GM23338 (cell line): ENCODE measurements around the gene SNCB. TPM values are rescaled to one million over a fixed set of nuclear protein-coding genes. Genes with fewer than 3 reads are reported as not detected.

ENCODE experiments used
- ATAC-seq: fragments of 200-7000 bp; cut with Tn5 transposase; 3 replicates; pipeline ENCODE4 v1.9.1; 2020
- DNase-seq: peaks from one replicate; pipeline ENCODE4 v3.0.0-alpha.2; 2015; ENCODE audit warnings: low spot score
- H2AFZ ChIP-seq: fragments of 200-600 bp; sonication (generic); 2 replicates; pipeline ENCODE4 v1.8.0; 2016; ENCODE audit warnings: antibody characterized with exemption, mild to moderate bottlenecking, moderate library complexity
- H3F3A ChIP-seq: fragments of 200-600 bp; sonication (generic); replicated peaks from 2 replicates; pipeline ENCODE4 v1.8.0; 2017; ENCODE audit warnings: antibody characterized with exemption, mixed run types, low read depth
- H3K27ac ChIP-seq: fragments of 200-600 bp; sonication (generic); 2 replicates; pipeline ENCODE4 v1.6.1; 2016; ENCODE audit warnings: low read depth
- H3K27me3 ChIP-seq: fragments of 200-600 bp; sonication (generic); 2 replicates; pipeline ENCODE4 v1.8.0; 2016; ENCODE audit warnings: mild to moderate bottlenecking, mixed run types, moderate library complexity; ENCODE audit not compliant: insufficient read depth
- H3K36me3 ChIP-seq: fragments of 200-600 bp; sonication (generic); 2 replicates; pipeline ENCODE4 v1.8.0; 2016; ENCODE audit warnings: mild to moderate bottlenecking; ENCODE audit not compliant: insufficient read depth
- H3K4me1 ChIP-seq: fragments of 200-600 bp; sonication (generic); 2 replicates; pipeline ENCODE4 v1.8.0; 2016; ENCODE audit warnings: mild to moderate bottlenecking, moderate library complexity; ENCODE audit not compliant: insufficient read depth
- H3K4me2 ChIP-seq: fragments of 200-600 bp; sonication (generic); 2 replicates; pipeline ENCODE4 v1.7.1; 2017; ENCODE audit warnings: mixed run types
- H3K4me3 ChIP-seq: fragments of 200-600 bp; sonication (generic); 2 replicates; pipeline ENCODE4 v1.6.1; 2016; ENCODE audit warnings: mixed run types
- H3K79me2 ChIP-seq: fragments of 200-600 bp; sonication (generic); replicated peaks from 2 replicates; pipeline ENCODE4 v1.8.0; 2017; ENCODE audit warnings: mild to moderate bottlenecking; ENCODE audit not compliant: insufficient read depth
- H3K9me2 ChIP-seq: fragments of 200-600 bp; sonication (generic); 2 replicates; pipeline ENCODE4 v1.8.0; 2017; ENCODE audit not compliant: insufficient read depth
- H4K20me1 ChIP-seq: fragments of 200-600 bp; sonication (generic); replicated peaks from 2 replicates; pipeline ENCODE4 v1.8.0; 2017; ENCODE audit warnings: mild to moderate bottlenecking; ENCODE audit not compliant: insufficient read depth
- H3K27ac Mint-ChIP-seq: 2 replicates; pipeline ENCODE4 v1.8.0; 2020; ENCODE audit warnings: inconsistent platforms, mild to moderate bottlenecking, moderate library complexity, mixed read lengths
- H3K27me3 Mint-ChIP-seq: 3 replicates; pipeline ENCODE4 v1.8.0; 2022; ENCODE audit warnings: low read depth, mild to moderate bottlenecking, moderate library complexity, mixed read lengths, inconsistent platforms; ENCODE audit not compliant: insufficient read depth, poor library complexity
- H3K36me3 Mint-ChIP-seq: 3 replicates; pipeline ENCODE4 v1.8.0; 2021; ENCODE audit warnings: low read depth, mild to moderate bottlenecking, inconsistent platforms, moderate library complexity, mixed read lengths
- H3K4me1 Mint-ChIP-seq: 3 replicates; pipeline ENCODE4 v1.8.0; 2020; ENCODE audit warnings: mild to moderate bottlenecking, inconsistent platforms, mixed read lengths
- H3K4me3 Mint-ChIP-seq: 3 replicates; pipeline ENCODE4 v1.8.0; 2021; ENCODE audit warnings: moderate library complexity, mild to moderate bottlenecking, inconsistent platforms, mixed read lengths
- H3K9me3 Mint-ChIP-seq: 3 replicates; pipeline ENCODE4 v1.8.0; 2020; ENCODE audit warnings: moderate library complexity, mild to moderate bottlenecking, inconsistent platforms, mixed read lengths
- CREB1 ChIP-seq: fragments of 250-450 bp; sonication (Bioruptor Pico); IDR thresholded peaks from 2 replicates; pipeline ENCODE4 v1.5.0; 2020; ENCODE audit warnings: low read depth, mild to moderate bottlenecking, moderate library complexity
- EZH2 ChIP-seq: fragments of 200-600 bp; sonication (generic); IDR thresholded peaks from one replicate; pipeline ENCODE4 v1.8.0; 2017; ENCODE audit warnings: antibody characterized with exemption, mild to moderate bottlenecking, low read depth; ENCODE audit not compliant: unreplicated experiment
- EZH2phosphoT487 ChIP-seq: fragments of 200-600 bp; sonication (generic); IDR thresholded peaks from one replicate; pipeline ENCODE4 v1.8.1; 2018; ENCODE audit warnings: antibody characterized with exemption; ENCODE audit not compliant: unreplicated experiment
- JUNB ChIP-seq: IDR thresholded peaks from one replicate; pipeline ENCODE4 v1.6.1; 2016; ENCODE audit warnings: antibody characterized with exemption; ENCODE audit not compliant: unreplicated experiment
- STAT1 ChIP-seq: IDR thresholded peaks from one replicate; pipeline ENCODE4 v1.6.1; 2016; ENCODE audit warnings: antibody characterized with exemption; ENCODE audit not compliant: unreplicated experiment
- ZNF114 ChIP-seq: fragments of 250-450 bp; sonication (Bioruptor Pico); IDR thresholded peaks from 2 replicates; pipeline ENCODE4 v1.5.0; 2020; ENCODE audit warnings: mild to moderate bottlenecking, moderate library complexity
- ZNF331 ChIP-seq: fragments of 250-450 bp; sonication (Bioruptor Pico); IDR thresholded peaks from 2 replicates; pipeline ENCODE4 v1.5.0; 2020; ENCODE audit warnings: low read depth, mild to moderate bottlenecking, moderate library complexity
- polyA plus RNA-seq: library from polyadenylated mRNA; unstranded; fragments of >200 nt; fragmentation: Nextera tagmentation; extraction: Ambion mirVana; gene quantifications from 2 replicates; pipeline ENCODE4 v1.2.1, GENCODE V29; 2016
- total RNA-seq: library from RNA; depleted of rRNA; stranded (reverse); fragments of >200 nt; shearing (Covaris generic); gene quantifications from 2 replicates; pipeline ENCODE4 v1.2.3, GENCODE V29; 2014
- TF ChIP-seq, protein P1 (sequence below): fragments of 250-450 bp; sonication (Bioruptor Pico); IDR thresholded peaks from 2 replicates; pipeline ENCODE4 v1.5.0; 2020; ENCODE audit warnings: mild to moderate bottlenecking, moderate library complexity
- TF ChIP-seq, protein P2 (sequence below), 2 experiments: fragments of 200-600 bp in 1 of 2; sonication (generic) in 1 of 2; conservative IDR thresholded peaks; 2 replicates each; pipeline versions ENCODE4 v1.5.1 to v1.6.1; 2016 to 2017; ENCODE audit warnings: antibody characterized with exemption in 2 of 2, low read depth in 2 of 2, mild to moderate bottlenecking in 2 of 2, moderate library complexity in 1 of 2

The SNCB gene
- total and polyA plus RNA-seq, 2 experiments from 2014 or later = 3.6 to 13.5 TPM

DNA sequence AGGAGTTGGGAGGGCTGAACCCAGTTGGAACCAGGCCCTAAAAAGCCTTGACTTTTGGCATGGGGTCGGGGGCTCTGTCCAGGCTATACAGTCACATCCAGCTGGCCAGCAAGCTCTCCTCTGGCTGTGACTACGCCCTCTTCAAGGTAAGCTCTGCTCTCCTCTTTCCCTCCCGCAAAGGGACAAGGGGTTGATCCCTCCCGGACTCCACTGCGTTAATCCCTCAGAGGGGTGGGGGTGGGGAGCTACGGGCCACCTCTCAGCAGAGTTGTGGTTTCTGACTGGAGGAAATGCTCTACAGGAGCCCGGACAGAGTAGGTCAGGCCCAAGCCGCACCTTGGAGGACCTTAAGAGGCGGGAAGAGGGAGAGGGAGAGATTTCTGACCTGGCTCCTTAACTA, 14.0 kb upstream of the SNCB start:
- no peak for TF ChIP-seq ZNF331 (CRISPR knock-in tag)
- no peak for TF ChIP-seq ZNF114 (CRISPR knock-in tag)
- TF ChIP-seq, protein P1, sequence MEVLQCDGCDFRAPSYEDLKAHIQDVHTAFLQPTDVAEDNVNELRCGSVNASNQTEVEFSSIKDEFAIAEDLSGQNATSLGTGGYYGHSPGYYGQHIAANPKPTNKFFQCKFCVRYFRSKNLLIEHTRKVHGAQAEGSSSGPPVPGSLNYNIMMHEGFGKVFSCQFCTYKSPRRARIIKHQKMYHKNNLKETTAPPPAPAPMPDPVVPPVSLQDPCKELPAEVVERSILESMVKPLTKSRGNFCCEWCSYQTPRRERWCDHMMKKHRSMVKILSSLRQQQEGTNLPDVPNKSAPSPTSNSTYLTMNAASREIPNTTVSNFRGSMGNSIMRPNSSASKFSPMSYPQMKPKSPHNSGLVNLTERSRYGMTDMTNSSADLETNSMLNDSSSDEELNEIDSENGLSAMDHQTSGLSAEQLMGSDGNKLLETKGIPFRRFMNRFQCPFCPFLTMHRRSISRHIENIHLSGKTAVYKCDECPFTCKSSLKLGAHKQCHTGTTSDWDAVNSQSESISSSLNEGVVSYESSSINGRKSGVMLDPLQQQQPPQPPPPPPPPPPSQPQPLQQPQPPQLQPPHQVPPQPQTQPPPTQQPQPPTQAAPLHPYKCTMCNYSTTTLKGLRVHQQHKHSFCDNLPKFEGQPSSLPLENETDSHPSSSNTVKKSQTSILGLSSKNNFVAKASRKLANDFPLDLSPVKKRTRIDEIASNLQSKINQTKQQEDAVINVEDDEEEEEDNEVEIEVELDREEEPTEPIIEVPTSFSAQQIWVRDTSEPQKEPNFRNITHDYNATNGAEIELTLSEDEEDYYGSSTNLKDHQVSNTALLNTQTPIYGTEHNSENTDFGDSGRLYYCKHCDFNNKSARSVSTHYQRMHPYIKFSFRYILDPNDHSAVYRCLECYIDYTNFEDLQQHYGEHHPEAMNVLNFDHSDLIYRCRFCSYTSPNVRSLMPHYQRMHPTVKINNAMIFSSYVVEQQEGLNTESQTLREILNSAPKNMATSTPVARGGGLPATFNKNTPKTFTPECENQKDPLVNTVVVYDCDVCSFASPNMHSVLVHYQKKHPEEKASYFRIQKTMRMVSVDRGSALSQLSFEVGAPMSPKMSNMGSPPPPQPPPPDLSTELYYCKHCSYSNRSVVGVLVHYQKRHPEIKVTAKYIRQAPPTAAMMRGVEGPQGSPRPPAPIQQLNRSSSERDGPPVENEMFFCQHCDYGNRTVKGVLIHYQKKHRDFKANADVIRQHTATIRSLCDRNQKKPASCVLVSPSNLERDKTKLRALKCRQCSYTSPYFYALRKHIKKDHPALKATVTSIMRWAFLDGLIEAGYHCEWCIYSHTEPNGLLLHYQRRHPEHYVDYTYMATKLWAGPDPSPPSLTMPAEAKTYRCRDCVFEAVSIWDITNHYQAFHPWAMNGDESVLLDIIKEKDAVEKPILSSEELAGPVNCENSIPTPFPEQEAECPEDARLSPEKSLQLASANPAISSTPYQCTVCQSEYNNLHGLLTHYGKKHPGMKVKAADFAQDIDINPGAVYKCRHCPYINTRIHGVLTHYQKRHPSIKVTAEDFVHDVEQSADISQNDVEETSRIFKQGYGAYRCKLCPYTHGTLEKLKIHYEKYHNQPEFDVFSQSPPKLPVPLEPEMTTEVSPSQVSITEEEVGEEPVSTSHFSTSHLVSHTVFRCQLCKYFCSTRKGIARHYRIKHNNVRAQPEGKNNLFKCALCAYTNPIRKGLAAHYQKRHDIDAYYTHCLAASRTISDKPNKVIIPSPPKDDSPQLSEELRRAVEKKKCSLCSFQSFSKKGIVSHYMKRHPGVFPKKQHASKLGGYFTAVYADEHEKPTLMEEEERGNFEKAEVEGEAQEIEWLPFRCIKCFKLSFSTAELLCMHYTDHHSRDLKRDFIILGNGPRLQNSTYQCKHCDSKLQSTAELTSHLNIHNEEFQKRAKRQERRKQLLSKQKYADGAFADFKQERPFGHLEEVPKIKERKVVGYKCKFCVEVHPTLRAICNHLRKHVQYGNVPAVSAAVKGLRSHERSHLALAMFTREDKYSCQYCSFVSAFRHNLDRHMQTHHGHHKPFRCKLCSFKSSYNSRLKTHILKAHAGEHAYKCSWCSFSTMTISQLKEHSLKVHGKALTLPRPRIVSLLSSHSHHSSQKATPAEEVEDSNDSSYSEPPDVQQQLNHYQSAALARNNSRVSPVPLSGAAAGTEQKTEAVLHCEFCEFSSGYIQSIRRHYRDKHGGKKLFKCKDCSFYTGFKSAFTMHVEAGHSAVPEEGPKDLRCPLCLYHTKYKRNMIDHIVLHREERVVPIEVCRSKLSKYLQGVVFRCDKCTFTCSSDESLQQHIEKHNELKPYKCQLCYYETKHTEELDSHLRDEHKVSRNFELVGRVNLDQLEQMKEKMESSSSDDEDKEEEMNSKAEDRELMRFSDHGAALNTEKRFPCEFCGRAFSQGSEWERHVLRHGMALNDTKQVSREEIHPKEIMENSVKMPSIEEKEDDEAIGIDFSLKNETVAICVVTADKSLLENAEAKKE (CRISPR knock-in tag) = no peak
- TF ChIP-seq STAT1 = no peak
- no peak for TF ChIP-seq EZH2
- TF ChIP-seq, protein P2, sequence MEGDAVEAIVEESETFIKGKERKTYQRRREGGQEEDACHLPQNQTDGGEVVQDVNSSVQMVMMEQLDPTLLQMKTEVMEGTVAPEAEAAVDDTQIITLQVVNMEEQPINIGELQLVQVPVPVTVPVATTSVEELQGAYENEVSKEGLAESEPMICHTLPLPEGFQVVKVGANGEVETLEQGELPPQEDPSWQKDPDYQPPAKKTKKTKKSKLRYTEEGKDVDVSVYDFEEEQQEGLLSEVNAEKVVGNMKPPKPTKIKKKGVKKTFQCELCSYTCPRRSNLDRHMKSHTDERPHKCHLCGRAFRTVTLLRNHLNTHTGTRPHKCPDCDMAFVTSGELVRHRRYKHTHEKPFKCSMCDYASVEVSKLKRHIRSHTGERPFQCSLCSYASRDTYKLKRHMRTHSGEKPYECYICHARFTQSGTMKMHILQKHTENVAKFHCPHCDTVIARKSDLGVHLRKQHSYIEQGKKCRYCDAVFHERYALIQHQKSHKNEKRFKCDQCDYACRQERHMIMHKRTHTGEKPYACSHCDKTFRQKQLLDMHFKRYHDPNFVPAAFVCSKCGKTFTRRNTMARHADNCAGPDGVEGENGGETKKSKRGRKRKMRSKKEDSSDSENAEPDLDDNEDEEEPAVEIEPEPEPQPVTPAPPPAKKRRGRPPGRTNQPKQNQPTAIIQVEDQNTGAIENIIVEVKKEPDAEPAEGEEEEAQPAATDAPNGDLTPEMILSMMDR (conservative IDR thresholded peaks at IDR 0.05; ENCODE audit: low read depth in 2 of 2) = no peak
- TF ChIP-seq JUNB = no peak
- no peak for TF ChIP-seq CREB1 (CRISPR knock-in tag)
- TF ChIP-seq EZH2phosphoT487 = no peak
- H3K27me3 Mint-ChIP-seq = peaks cover 12% of the 10 kb centered on the region
- no peak overlapping the region for H3K27ac Mint-ChIP-seq
- Histone ChIP-seq H3K4me3 (no peak overlapping the region), H4K20me1 (no peaks in the 10 kb centered on the region), H2AFZ (no peak overlapping the region; the same call in 1 of the 2 replicates), H3K36me3 (no peaks in the 10 kb centered on the region), H3K4me2 (no peak overlapping the region), H3K9me2 (no peaks in the 10 kb centered on the region), H3K27me3 (no peaks in the 10 kb centered on the region), H3K79me2 (peaks cover 11% of the 10 kb centered on the region), H3K27ac (no peak overlapping the region), H3F3A (0 out of 2 replicates have a peak, but pooled peaks cover 5% of the 10 kb centered on the region), H3K4me1 (peaks cover 11% of the 10 kb centered on the region)
- peaks cover 35% of the 10 kb centered on the region for H3K4me1 Mint-ChIP-seq
- no peak for ATAC-seq
- H3K36me3 Mint-ChIP-seq = no peaks in the 10 kb centered on the region
- H3K4me3 Mint-ChIP-seq = no peak overlapping the region
- H3K9me3 Mint-ChIP-seq = no peaks in the 10 kb centered on the region; the same call in 2 of the 3 replicates
- DNase-seq = no peak
